G401.6 (cell line): ENCODE measurements around the gene IL1R1.
"Not testable (repeated sequence)": the region's sequence is repeated elsewhere in the genome, so short reads cannot be mapped to it uniquely, and the experiment has no call there.

Source experiments
- FAIRE-seq: peaks from 2 replicates; lab custom pipeline; 2012; peaks lifted over from hg19 to GRCh38; lab: Jason Lieb, UNC

The IL1R1 gene

DNA sequence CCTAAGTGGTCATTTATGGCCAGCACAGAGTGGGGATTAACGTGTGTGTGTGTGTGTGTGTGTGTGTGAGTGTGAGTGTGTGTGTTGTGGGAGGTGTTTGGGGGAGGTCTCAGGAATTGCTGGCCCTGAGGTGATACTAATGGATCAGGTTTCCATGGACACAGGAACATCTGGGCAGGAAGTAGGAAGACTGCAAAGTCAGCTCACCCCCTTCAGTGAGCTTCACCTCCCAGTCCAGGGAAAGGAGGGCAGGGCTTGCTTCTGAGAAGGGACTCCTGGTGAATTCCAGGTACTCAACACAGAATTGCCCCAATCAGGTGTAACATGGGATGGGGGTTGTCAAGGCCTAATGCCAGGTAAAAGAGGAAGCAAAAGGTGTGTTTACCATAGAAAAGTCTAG lies 30.3 kb upstream of the IL1R1 start:
- no peak for FAIRE-seq

DNA sequence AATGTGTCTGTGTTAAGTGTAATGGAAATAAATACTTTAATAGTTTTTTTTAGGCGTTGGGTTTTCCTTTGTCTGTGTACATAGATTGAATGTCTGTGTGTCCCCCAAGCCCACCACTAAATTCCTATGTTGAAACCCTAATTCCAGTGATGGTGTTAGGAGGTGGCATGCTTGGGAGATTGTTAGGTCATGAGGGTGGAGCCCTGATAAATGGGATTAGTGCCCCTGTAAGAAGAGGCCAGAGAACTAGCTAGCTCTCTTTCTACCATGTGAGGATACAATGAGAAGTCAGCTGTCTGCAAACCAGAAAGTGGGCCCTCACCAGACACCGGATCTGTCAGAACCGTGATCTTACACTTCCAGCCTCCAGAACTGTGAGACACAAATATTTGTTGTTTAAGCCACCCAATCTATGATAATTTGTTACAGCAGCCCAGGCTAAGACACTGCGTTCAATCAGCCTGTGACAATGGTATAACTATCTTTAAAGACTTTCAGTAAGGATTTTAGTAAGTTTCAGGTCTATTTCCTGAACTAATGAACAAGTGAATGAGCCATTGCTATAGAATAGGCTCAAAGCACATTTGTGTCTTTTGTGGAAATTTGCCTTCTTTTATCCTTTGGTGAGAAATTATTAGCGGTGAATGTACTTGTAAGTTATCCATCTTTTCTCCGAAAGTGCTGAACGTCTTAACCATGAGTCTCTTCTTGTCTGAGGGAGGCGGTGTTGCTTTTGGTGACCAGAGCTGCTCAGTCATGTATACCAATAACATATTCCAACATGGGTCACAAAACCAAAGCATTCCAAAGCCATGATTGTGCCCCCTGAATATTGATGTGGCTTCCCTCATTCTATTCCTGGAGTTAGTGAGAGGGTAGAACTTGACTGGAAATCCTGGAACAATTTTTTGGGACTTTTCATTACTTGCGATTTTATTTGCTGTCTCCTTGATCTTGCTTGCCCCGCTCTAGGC lies 29.6 kb upstream of the IL1R1 start:
- FAIRE-seq = no peak

DNA sequence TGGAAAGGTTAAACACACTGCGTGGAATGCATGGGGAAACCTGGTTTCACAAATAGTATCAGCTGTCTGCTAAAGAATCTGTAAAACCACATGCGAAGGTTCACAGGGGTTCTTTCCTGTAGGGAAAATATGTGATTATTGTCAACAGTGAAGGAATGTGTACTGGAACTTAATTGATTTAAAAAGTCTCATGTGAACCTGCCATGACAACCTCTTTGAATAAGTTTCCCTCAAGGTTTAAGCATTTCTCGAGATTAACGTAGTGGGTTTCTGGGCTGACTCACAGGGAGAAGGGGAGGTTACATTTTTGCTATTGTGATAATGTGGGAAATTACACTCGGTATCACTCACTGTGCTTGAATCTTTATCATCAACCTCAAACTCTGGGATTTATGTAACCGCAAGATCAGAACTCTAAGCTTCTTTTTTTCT lies 28.2 kb upstream of the IL1R1 start:
- FAIRE-seq = no peak

DNA sequence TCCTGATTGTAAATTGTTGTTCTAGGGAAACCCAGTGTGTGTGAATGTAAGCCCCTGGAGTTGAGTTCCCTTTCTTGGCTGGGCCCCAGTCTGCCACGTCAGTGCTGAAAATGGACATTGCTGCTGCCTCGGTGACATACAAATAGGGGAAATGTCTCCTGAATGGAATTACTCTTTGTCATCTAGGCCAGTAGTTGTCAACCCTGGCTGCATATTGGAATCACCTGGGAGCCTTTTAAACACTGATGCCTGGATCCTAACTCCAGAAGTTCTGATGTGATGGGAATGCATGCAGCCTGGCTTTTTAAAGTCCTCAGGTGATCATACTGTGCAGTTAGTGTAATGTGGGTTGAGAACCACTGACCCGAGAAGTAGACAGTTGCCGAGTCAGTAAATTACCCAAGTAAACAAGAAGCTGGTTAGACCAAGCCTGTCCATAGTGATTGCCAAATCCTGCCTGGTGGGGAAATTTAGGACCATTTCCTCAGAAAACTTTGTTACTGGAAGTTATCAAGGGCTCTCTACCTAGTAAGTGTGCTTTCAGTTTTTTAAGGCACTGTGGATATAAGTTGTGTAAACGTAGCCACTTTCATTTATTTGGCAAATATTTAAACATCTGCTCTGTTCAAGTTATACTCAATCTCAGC lies 27.6 kb upstream of the IL1R1 start:
- FAIRE-seq = no peak

DNA sequence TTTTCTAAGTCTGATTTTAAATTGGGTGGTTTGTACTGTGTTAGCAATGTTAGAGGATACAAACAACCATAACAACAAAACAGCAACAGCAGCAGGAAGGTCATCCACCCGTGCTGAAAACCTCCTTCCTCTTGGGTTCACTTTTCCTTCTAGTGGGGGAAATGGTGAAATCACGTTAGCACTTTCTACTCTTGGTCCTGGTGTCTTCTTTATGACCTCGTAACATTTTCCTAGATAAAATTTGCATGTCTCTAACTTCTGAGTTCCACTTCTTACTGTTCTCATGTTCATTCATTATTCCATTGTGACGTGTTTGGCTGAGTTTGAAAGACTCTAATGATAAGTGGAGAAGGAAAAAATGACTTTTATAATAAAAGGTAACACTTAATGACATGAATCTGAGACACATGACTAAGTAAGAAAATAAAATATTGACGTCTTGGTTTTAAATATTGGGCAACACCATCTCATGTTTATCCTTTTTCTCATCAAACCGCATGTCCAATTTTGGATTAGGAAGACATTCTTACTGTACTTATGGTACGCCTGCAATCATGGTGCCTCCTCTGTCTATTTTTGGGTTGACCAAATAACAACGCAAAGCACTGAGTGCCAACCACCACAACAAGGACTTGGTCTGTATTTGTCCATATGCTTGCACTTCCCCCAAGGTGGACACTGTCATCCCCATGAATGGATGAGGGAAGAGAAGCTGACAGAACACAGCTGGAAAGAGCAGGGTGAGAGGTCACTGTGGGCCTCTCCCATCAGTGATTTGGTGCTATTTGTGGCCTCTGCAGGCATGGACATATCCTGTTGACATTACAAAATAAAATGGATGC lies 25.7 kb upstream of the IL1R1 start:
- no peak for FAIRE-seq

DNA sequence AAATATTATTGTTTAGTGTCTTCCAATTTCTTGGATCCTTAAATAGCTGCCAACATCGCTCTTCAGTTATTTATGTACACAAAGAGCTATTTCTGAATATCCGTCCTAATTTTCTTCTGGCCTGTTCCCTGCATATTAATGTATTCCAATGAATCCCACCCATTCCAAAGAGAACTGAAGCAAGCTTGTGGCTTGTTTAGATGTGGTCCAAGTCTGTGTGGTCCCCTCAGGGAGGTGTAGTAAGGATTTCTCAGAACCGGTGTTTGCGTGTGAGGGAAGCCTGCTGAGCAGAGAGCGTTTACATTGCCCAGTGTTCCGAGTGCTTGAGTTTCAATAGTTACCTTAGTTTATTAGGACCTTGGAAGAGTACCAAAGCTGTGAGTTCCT lies 25.1 kb upstream of the IL1R1 start:
- no peak for FAIRE-seq

DNA sequence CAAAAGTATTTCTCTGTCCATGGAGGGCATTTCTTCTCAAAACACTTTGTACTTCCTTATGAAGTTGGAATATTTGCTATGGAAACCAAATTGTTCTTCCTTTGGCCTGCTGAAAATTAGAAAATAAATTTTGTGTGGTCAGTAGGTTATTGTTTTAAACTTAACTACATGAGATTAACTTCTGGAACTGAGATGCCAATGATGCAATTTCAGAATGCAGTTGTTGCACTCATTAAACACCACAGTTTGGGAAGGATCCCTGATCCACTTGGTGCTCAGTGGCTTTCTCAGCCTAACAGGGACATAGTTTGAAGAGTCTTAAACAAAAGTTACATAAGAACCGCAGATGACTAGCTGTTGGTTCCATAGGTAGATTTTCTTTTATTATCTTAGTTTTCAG lies 23.3 kb upstream of the IL1R1 start:
- FAIRE-seq = no peak

DNA sequence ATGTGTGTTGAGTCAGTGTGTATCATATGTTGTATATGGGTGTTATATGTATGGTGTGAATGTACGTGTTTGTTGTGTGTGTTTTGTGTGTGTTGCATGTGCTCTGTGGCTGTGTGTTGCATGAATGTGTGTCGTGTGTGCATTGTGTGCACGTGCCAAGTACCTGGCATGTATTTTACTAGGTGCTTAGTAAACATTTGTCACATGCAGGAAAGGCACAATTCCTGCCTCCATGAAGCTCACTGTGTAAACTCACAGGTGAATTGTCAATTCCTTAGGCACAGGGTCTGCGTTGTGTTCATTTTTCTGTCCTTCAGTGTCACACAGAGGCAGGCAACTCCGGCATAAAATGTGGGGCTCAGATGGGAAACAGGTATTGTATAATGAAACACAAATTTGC lies 22.3 kb upstream of the IL1R1 start:
- FAIRE-seq = no peak

DNA sequence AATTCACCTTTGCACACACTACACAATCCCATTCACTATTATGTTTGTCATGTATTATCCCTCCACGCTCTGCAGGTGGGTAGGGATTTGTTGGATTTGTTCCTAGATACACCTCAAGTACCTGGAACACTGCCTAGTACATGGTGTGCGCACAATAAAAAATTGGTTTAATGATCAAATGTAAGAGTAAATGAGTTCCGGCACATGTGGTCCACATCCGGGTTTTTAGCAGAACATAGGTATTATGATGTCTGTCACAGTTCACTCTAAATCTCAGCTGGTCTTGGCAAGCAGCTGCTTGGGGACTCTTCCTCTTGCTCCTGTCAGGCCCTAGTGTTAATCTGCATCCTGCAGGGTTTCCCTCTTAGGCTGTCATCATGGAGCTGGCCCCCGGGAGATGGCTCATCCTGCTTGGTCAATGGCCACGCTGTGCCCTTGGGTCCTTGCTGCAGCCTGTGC lies 21.8 kb upstream of the IL1R1 start:
- no peak for FAIRE-seq

DNA sequence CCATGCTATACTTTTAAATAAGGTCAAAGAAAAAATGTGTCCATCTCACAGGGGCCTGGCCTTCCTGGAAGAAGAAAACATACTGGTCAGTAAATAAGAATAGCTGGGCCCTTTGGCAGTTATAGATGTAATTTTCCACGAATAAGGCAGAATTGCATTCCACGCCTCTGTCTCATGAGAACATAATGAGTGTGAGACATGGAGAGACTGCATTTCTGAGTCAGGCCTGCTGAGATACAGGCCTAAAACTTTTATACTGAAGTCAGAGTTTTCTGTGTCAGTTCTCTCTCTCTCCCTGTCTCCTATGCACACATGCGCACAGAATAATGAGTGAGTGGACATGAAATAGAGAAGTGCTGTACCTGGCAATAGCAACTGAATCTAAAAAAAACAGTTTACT lies 20.4 kb upstream of the IL1R1 start:
- no peak for FAIRE-seq

DNA sequence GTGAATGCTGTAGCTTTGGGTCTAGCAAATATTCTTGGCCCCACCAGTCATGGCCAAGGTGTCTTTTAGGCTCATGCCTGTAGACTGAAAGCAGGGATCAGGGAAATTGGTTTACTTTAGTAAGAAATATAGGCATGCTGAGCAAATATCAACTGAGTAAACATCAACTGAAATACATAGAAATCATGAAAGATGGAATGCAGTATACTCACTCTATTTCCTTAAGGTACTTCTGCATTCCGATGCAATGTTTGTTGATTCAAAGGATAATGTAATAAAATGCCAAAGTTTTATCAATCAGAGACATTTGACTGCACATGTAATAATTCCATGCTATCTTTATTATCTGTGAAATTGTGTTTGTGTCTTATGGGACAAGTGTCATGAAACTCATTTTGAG lies 19.6 kb upstream of the IL1R1 start:
- no peak for FAIRE-seq

DNA sequence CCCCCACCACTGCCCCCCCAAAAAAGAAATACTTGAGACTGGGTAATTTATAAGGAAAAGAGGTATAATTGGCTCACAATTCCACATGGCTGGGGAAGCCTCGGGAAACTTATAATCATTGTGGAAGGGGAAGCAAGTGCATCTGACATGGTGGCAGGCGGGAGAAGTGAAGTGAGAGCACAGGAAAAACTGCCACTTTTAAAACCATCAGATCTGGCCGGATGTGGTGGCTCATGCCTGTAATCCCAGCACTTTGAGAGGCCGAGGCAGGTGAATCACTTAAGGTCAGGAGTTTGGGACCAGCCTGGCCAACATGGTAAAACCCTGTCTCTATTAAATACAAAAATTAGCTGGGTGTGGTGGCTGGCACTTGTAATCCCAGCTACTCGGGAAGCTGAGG lies 18.1 kb upstream of the IL1R1 start:
- FAIRE-seq = not testable (repeated sequence)

DNA sequence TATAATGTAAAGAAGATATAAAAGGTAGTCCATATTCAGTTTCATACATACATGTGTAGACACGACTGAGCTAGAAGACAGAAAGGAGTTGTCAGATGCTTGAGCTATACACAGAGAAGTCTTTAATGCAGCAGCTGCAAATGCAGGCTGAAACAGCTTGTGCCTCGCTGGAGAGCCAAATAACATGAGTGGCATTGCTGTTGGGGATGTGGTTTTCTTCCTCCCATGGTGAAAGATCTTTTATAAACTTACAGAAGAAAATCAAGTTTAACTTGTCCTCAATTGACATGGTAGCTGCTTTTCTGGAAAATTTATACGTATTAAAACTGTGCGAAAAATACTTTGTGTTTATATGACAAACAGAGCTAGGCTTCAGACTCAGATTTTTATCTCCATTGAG lies 16.4 kb upstream of the IL1R1 start:
- no peak for FAIRE-seq

DNA sequence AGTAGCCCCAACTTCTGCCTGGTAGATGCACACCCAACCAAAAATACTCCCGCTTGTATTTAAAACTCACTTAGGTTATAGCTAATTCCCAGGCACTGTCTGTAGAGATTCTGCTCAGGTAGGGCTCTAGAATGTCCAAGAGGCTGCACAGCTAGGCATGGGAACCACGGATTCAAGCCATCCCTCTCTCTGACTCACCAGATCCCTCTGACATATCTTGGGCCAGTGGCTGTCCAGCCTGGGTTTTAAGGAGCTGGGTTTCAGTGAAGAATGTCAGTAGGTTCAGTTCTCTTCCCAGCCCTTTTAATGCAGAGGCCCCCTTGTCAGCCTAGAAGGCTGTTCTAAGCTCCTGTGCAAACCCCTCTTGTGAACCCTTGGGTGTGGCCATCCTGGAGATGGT lies 15.9 kb upstream of the IL1R1 start:
- FAIRE-seq = no peak

DNA sequence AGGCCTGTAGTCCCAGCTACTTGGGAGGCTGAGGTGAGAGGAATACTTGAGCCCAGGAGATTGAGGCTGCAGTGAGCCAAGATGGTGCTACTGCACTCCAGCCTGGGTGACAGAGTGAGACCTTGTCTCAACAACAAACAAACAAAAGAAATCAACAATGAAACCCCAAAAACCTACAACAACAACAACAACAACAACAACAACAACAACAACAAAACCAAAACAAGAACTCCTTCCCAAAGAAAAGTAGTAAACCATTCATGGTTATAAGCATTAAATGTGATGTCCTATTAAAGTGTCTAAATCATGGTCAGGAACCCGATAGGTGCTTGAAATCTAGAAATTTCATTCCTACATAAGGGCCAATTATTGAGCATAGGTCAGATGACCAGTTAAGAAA lies 13.5 kb upstream of the IL1R1 start:
- FAIRE-seq = no peak

DNA sequence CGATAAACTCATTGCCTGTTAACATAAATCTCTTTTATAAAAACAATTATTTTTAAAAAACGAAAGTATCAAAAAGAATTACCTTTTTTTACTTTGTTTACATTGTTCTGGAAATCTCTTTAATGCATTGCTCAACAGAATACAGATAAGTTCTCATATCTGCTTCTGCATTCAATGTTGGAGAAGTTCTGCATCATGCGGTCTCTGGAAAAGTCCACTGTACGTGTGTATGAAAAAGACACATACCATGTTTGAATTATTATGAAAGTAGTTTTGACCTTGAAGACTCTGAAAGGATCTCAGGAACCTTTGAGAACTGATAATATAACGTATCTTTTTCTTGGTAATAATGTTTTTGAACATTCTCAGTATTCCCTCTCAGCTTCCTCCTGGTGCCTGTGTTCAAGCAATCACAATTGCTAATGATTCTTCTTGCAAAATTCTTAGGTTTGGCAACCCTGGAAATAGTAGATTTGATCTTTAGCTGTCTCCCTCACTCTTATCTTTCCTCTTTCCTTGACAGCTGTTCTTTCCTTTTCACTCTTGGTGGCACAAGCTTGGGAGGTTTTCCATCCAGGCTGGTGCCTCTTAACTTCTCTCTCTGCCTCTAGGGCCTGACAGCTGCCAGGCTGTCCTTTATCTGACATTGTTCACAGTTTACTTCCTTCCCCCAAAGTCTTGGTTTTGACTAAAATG lies 12.4 kb upstream of the IL1R1 start:
- FAIRE-seq = no peak

DNA sequence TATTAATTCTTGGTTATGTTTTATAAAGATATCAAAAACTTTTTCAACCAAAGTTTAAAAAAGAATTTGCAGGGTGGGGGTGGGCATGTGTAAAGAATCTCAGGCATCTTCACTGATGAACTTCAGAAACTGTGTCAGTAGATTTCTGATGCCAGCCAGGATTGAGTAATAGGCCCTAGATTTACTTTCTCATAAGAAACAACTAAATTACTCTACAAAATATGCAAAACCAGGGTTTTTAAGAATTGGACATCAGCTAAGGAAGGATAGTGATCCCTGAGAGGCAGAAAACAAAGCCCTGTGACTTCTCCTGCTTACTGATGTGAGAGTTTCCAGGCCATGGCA lies 11.9 kb upstream of the IL1R1 start:
- no peak for FAIRE-seq

DNA sequence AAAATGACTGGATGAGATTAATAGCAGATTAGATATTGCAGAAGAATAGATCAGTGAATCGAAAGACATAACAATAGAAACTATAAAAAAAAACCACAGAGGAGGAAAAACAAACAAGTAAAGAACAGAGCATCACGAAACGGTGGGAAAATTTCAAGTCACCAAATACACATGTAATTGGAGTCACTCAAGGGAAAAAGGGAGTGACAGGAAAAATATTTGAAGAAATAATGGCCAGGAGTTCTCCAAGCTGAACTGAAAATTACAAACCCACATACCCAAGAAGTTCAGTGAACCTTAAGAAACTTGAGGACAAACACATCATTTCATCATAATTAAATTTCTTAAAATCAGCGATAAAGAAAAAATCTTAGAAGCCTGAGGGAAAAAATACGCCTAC lies 11.0 kb upstream of the IL1R1 start:
- no peak for FAIRE-seq

DNA sequence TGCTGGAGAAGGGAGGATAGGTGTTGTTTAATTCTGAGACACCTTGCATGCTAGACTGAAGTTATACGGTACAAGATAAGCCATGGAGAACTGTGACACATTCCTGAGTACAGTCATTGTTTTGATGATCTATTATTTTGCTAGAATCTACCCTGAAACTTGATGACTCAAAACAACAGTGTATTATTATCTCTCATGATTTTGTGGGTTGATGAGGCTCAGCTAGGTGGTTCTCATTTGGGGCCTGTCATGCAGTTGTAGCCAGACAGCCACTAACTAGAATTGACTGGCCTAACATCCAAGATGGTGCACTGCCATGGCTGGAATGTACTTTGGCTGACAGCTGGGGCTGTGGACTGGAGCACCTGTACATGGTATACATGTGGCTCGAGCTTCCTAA lies 5.4 kb upstream of the IL1R1 start:
- FAIRE-seq = no peak

DNA sequence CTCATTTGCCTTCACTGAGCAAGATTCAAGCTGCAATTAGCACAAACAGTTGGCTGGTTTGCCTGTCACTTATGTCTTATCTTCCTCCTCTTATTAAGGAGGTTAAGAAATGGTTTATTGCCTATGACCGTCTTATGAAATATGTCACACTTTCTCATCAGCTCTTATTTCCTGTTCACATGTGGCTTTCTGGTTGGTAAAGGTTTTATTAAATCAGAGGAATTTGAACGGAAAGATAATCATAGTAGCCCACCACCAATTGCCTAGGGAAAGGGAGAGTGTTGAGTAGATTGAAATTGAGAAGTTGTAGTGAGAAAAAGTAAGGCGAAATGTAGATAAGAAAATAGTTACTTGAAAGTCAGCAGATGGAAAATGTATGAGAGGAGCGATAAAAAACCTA lies 4.2 kb upstream of the IL1R1 start:
- FAIRE-seq = no peak

DNA sequence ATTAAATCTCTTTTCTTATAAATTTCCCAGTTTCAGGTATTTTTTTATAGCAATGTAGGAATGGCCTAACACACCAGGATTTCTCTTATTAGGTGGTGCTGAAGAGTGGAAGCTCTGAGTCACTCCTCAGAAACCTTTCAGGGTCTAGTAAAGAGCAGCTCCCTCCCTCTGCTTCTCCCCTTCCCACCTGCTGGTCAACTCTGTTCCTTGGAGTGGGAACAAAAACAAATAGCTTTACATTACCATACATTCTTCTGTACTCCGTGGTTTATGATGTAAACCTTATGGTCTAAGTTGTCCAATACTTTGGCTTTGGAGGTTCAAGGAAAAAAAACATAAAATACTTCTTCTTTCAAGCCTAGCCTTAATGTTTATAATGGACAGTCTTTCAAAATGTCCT lies 2.7 kb upstream of the IL1R1 start:
- no peak for FAIRE-seq

DNA sequence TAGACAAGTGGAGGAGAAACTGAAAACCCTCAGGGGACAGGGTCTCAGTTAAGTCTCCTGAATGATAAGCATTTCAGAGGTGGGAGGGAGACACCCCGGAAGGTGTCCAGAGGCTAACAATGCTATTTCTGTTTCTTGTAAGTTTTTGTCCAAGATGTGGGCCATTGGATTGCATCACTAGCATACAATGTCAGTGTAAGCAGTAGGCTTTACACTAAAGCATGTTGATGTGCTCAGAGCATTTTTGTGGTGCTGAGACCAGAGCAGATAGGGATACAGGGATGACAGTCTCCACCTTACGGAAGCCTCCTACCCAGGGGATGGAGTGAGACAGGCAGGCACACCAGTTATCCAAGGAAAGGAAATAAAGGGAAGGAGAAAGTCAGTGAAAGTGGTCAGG lies 2.2 kb upstream of the IL1R1 start:
- no peak for FAIRE-seq
